HL-60/S4 (cell line): ENCODE measurements around the gene HADHA.

Source experiments
- in situ Hi-C: fragments of 300-500 bp; cut with MboI; formaldehyde crosslinking; loops from 2 replicates; pipeline ENCODE4 v1.14.3; 2022; ENCODE audit warnings: low sequenced_read_pairs

HADHA gene

GRCh38 chr2:26245810-26246209 lies 1.4 kb upstream of the HADHA start:
- in situ Hi-C loops = no loop called here

DNA sequence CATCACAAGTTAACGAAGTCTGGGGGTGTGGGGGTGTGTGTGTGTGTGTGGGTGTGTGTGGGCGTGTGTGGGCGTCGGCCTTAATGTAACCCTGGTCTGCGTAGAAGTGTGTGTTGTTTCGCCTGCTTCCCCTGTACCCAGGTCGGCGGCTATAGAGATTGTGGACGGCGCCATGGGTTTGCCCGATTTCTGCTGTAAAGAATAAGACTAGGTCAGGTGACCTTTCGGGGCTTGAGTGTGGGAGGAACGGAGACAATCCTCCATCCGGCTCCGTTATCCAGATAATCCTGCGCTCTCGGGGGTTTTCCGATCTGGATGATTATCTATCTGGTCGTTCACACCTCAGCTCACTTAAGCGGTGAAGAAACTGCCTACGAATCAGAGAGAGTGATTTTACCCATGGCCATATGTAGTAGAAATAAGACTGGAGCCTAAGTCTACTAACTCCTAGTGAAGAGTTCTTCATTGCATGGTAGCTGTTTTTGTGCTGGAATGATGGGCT lies 850 bp upstream of the HADHA start:
- in situ Hi-C loops = no loop called here

DNA sequence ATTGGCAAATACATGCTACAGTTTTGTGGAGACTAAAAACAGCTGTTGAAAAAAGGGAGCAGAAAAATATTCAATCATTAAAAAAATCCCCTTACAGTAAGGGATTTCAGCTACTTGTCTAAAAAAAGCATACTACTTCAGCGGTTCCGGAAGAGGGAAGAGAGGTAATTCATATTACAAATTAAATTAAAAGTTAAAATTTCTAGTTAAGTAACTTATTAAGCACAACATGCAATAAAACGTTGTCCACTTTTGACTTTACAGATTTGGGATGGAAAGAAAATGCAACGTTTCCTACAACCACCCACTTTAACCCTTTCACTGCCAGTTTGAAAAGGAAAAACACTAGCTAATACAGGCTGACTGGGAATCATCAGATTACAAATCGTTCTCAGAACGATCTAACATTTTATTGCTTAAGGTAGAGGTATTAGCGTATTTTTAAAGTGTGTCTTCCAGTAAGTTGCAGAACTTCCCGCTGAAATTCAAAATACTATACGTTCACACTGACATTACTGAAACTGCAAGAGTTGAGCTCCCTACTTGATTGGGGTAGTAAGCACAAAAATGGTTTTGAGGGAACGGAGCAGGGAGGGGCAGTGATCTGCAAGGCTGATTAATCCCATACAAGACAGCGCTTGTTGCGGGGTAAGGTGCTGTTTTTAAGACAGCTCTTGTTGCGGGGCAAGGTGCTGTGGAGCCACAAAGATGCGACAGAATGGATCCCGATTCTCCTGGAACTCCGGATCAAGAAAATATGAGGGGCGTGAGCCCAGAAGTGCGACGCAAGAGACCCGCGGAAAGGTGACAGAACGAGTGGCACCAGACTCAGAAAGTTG lies 743 bp downstream of the HADHA start:
- in situ Hi-C loops = no loop called here

GRCh38 chr2:26241928-26242436 lies 2.5 kb downstream of the HADHA start:
- in situ Hi-C loops = no loop called here

DNA sequence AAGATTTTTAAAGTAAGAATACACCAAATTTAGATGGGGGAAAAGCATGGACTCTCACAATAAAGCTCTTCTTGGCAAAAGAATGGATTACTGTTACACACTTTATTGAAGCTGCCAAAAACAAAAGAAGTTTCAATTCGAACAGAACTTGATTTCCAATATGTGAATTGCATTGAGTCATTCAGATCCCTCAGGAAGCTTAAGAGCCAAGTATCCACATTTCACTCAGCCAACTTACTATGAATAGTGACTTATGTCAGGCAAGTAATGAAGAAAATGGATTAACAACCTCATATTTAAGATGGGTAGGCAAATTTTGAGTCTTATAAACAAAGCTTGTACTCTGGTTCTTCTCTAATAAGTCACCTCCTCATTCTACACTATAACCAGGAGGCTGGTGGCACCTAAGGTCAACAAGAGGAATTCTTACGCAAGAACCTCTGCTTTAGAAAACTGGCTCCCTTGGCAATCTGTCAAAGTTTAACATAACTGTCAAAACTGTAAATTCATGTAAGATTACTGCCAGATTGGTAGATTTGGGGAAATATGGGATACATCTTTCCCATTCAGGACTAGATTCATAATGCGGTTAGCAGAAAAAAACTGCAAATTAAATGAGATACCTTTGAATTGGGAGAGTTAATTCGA lies 6.0 kb downstream of the HADHA start:
- in situ Hi-C loops = no loop called here

DNA sequence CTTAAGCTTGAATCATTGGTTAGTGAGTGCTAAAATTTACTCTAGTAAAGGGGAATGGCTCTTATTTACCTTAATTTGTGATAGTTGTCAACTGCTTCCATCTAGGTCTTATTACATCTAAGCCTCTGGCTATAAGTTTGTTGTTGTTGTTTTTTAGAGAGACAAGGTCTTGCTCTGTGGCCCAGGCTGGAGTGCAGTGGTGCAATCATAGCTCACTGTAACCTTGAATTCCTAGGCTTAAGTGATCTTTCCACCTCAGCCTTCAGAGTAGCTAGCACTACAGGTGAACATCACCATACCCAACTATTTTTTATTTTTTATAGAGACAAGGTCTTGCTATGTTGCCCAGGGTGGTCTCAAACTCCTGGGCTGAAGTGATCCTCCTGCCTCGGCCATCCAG lies 6.6 kb downstream of the HADHA start:
- in situ Hi-C loops = no loop called here

GRCh38 chr2:26235089-26235488 lies 9.3 kb downstream of the HADHA start:
- in situ Hi-C loops = no loop called here

DNA sequence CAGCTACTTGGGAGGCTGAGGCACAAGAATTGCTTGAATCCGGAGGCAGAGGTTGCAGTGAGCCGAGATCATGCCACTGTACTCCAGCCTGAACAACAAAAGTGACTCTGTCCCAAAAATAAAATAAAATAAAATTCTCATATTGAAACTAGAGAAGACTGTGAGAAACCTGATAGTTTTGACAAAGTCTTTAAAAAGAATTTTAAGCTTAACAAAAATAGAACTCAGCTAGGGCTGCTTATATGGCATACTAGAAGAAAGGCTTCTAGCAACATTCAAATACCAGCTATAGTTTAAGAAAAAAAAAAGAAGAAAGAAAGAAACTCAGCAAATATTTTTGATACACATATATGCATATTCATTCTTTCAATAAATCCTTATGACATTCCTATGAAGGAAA lies 13.6 kb downstream of the HADHA start:
- in situ Hi-C loops = no loop called here

- in situ Hi-C loops = no loop called here
These were observed 14.8 kb downstream of the HADHA start for GRCh38 chr2:26229595-26229994.

- in situ Hi-C loops = no loop called here
These were observed 20.3 kb downstream of the HADHA start for GRCh38 chr2:26224095-26224494.

- in situ Hi-C loops = no loop called here
These were observed 21.4 kb downstream of the HADHA start for GRCh38 chr2:26223018-26223417.

DNA sequence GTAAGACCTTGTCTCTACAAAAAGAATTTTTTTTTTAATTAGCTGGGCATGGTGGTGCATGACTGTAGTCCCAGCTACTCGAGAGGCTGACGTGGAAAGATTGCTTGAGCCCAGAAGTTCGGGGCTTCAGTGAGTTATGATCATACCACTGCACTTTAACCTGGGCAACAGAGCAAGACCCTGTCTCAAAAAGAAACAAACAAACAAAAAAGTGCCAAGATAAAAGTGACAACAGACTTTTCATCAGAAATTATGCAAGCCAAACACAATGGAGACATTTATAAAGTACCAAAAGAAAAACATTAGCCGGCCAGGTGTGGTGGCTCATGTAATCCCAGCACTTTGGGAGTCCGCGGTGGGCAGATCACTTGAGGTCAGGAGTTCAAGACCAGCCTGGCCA lies 26.7 kb downstream of the HADHA start:
- in situ Hi-C loops = no loop called here

DNA sequence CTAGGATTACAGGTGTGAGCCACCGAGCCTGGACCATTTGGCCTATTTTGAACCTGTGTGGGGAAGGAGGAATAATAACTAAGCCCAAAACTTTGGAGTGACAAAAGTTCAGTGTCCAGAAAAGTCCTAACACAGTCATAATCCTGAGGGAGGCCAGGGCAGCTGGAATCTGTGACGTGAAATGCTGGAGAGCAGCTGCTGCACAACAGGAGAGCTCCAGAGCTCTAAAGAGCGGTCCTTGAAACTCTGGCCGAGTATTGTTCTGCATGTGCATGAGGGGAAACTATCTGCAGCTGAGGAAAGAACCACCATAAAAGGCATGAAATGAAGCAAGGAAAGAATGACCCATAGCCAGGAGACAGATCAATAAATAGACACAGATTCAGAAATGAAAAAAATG lies 27.8 kb downstream of the HADHA start:
- in situ Hi-C loops = no loop called here

DNA sequence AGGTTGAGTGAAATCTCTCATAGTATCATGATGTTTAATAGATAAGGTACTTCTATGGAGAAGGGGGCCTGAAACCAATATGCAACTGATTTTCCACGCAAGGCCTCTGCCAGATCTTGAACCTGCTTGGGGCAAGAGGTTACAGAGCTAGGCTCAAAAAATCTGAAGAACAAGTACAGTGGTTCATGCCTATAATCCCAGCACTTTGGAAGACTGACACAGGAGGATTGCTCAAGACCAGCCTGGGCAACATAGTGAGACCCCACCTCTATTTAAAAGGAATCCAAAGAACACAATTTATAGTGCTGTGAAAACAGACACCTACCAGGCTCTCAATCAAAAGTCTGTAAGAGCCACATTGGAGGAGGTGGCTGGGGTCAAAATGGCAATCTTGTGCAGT lies 28.6 kb downstream of the HADHA start:
- in situ Hi-C loops = no loop called here

DNA sequence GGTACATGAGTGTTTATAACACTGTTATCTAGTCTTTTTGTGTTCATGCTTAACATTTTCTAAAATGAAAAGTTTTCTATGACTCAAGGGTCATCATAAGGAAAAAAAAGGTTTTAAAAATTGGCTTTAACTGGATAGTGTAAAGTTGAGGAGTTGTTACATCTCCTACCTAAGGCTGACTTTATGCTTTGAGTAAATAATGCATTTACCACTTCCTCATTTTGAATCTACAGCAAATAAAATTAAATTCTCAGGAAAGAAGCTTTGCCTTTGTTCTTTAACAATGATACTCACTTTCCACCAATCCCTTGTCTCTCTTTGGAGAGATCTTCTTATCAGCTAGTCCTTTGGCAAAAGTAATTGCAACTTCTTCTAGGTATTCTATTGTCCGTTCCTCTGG lies 29.7 kb downstream of the HADHA start:
- in situ Hi-C loops = no loop called here

DNA sequence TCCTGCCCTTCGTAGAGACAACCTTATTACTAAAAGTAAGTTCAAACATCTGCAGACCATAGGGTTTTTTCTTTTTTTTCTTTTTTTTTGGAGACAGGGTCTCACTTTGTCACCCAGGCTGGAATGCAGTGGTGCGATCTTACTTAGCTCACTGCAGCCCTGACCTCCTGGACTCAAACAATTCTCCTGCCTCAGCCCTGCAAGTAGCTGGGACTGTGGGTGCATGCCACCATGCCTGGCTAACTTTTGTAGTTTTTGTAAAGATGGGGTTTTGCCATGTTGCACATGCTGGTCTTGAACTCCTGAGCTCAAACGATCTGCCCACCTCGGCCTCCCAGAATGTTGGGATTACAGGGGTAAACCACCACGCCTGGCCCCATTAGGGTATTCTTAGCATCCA lies 32.4 kb downstream of the HADHA start:
- in situ Hi-C loops = no loop called here

DNA sequence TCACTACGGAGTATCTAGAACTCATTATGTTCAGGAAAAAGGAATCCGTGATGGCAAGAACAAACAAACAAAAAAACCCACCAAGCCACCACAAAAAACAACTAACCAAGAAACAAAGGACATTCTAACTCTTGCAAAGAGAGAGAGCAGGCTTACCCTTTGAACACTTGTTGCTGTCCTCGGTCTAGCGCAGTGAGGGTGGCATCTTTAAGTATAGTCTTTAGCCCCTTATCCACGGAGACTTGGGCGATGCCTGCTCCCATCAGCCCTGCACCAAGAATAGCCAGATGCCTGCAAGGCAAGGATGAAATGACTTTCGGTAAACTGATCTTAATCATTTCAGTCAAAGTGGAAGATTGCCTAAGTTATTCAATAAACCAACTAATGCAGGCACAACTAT lies 40.5 kb downstream of the HADHA start:
- in situ Hi-C loops = no loop called here

DNA sequence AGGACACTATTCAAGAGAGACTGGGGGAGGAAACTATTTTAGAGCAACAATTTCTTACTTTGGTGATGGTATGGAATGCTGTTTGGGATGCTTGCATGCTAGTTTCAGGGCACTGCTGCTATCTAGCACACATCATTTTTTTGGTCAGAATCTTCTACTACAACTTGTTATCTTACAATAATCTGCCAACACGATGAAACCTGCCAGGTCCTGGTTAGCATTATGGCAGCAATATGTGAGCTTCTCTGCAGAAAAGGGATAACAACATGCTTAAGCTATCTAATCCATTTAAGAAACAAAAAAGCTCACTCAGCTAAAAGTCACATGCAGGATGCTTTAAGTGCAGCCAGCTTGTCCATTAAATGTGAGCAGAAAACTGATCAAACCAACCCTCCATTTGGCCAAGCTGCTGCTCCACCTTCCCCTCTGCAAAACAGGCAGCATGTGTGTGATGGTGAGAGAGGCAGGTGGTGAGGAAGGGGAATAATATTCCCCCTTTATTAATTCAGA lies 41.4 kb downstream of the HADHA start:
- in situ Hi-C loops = no loop called here

DNA sequence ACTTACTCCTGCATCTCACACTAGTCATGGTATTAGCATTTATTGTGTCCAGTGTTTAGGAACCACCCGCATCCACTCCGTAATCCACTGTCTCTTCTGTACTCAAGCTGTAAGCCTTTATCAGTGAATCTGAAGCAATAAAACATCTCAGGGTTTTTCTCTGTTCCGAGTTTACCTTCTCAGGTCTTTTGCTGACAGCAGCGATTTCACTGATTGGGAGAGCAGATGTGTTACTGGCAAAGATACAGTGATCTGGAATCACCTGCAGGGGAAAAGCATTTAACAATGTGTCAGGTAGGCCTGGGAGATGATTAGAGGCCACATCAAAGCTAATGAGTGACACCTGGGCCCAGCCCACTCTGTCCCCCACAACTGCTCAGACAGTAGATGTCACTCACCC lies 46.9 kb downstream of the HADHA start:
- in situ Hi-C loops = no loop called here

GRCh38 chr2:26196683-26197418 lies 47.6 kb downstream of the HADHA start:
- in situ Hi-C loops = no loop called here
